NB4 (cell line): ENCODE data around the gene SLC25A21.
"Not testable (repeated sequence)": the region's sequence is repeated elsewhere in the genome, so short reads cannot be mapped to it uniquely, and the experiment has no call there.

Source experiments
- MYC ChIP-seq: IDR thresholded peaks from 2 replicates; pipeline ENCODE4 v1.6.1; 2011; ENCODE audit warnings: low read depth, low read length
- POLR2A ChIP-seq: IDR thresholded peaks from 2 replicates; pipeline ENCODE4 v1.6.1; 2011; ENCODE audit warnings: mild to moderate bottlenecking; ENCODE audit not compliant: insufficient read length; ENCODE audit errors: extremely low read depth
- TF ChIP-seq, protein P1 (sequence below): IDR thresholded peaks from one replicate; pipeline ENCODE4 v1.5.1; 2012; ENCODE audit warnings: low read depth, low read length
- TF ChIP-seq, protein P2 (sequence below): IDR thresholded peaks from 2 replicates; pipeline ENCODE4 v1.6.1; 2011; ENCODE audit warnings: low read depth, low read length

DNA sequence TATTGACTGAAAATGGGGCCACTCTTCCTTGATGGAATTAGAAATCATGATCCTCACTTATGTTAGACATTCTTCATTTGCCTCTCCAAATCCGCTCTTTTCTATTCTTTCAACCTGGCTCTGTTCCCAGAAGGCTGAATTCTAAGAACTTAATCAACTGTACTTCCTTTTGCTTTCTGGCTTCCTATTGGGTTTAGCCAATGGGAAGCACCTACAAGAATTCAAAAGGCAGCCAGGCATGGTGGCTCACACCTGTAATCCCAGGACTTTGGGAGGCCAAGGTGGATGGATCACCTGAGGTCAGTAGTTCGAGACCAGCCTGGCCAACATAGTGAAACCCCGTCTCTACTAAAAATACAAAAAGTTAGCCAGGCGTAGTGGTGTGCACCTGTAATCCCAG lies 98.1 kb downstream of the SLC25A21 start:
- not testable (repeated sequence) for TF ChIP-seq POLR2A, MYC
- TF ChIP-seq, protein P1, sequence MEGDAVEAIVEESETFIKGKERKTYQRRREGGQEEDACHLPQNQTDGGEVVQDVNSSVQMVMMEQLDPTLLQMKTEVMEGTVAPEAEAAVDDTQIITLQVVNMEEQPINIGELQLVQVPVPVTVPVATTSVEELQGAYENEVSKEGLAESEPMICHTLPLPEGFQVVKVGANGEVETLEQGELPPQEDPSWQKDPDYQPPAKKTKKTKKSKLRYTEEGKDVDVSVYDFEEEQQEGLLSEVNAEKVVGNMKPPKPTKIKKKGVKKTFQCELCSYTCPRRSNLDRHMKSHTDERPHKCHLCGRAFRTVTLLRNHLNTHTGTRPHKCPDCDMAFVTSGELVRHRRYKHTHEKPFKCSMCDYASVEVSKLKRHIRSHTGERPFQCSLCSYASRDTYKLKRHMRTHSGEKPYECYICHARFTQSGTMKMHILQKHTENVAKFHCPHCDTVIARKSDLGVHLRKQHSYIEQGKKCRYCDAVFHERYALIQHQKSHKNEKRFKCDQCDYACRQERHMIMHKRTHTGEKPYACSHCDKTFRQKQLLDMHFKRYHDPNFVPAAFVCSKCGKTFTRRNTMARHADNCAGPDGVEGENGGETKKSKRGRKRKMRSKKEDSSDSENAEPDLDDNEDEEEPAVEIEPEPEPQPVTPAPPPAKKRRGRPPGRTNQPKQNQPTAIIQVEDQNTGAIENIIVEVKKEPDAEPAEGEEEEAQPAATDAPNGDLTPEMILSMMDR: not testable (repeated sequence)
- TF ChIP-seq, protein P2, sequence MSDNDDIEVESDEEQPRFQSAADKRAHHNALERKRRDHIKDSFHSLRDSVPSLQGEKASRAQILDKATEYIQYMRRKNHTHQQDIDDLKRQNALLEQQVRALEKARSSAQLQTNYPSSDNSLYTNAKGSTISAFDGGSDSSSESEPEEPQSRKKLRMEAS: not testable (repeated sequence)
